Astrocyte (in vitro differentiated cells and primary cell): ENCODE data around the gene HDGFL3.

Experiments
- CTCF ChIP-seq: IDR thresholded peaks from 2 replicates; pipeline ENCODE4 v1.5.1; 2011; ENCODE audit warnings: low read depth, mild to moderate bottlenecking, inconsistent platforms, low read length, moderate library complexity; ENCODE audit not compliant: insufficient read depth
- EZH2 ChIP-seq: IDR thresholded peaks from 2 replicates; pipeline ENCODE4 v1.6.1; 2012; ENCODE audit warnings: mild to moderate bottlenecking, low read length, inconsistent platforms; ENCODE audit not compliant: insufficient read depth

DNA sequence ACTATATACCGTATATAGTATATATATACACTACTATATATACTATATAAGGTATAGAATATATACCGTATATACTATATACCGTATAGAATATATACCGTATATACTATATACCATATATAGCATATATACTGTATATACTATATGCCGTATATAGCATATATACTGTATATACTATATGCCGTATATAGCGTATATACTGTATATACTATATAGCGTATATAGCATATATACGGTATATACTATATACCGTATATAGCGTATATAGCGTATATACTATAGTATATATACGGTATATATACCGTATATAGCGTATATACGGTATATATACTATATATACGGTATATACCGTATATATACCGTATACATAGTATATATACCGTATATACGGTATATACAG, 22.6 kb upstream of the HDGFL3 start:
- TF ChIP-seq CTCF (no peak), EZH2 (no peak)
